ENCODE results near the gene PHACTR1. TPM values are rescaled to one million over a fixed set of nuclear protein-coding genes. Genes with fewer than 3 reads are reported as not detected.
A peak's percentile ranks its signal among the peaks of the same experiment; 100 is the strongest.

Gene PHACTR1
- total and polyA plus RNA-seq, 2 donors, result 3.1 to 6.3 TPM

DNA sequence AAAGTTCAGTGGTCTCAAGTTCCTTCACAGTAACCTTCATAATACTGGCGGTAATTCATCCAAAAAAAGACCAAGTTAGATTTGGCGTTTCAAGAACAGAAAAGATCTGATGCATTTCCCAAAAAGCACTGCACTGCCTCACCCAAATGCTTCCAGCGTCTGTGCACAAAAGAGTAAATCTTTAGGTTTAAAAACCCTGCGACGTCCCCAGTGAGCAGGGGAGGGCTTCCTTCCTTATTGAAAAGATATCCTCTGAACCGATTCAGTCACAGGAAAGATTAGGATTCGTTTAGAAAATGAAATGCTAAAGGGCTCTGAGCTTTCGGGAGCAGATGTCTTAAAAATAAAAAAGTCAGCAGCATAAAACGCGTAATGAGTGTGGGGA lies 611.1 kb downstream of the PHACTR1 start:
- H3K27me3 ChIP-seq (ENCODE audit: control insufficient read depth in 2 of 2, insufficient read depth in 1 of 2, low read length in 1 of 2), result no peaks in the 10 kb centered on the region
- H3K4me3 ChIP-seq (ENCODE audit: low read length in 2 of 2), result peak overlapping the region; percentile 84 to 99
- H3K27ac ChIP-seq (ENCODE audit: low read depth in 1 of 2, low read length in 1 of 2), result peak overlapping the region; percentile 88 to 96
- H3K9me3 ChIP-seq (ENCODE audit: control insufficient read depth in 2 of 2, insufficient read depth in 1 of 2, low read length in 1 of 2), result no peaks in the 10 kb centered on the region
- WGBS, result under 1% methylated on average over 10 of the region's 10 CpGs
- peaks cover 11 to 14% of the 10 kb centered on the region in 2 donors for H3K36me3 ChIP-seq (ENCODE audit: control insufficient read depth in 2 of 2, insufficient read depth in 2 of 2, low read length in 1 of 2)
- peaks cover 7 to 11% of the 10 kb centered on the region in 2 donors for H3K4me1 ChIP-seq (ENCODE audit: control insufficient read depth in 2 of 2, insufficient read depth in 2 of 2, low read length in 2 of 2)
- DNase-seq (ENCODE audit: low read depth in 6 of 9, low spot score in 9 of 9), result peak in 2 of 9 donors; percentile 17 to 19

DNA sequence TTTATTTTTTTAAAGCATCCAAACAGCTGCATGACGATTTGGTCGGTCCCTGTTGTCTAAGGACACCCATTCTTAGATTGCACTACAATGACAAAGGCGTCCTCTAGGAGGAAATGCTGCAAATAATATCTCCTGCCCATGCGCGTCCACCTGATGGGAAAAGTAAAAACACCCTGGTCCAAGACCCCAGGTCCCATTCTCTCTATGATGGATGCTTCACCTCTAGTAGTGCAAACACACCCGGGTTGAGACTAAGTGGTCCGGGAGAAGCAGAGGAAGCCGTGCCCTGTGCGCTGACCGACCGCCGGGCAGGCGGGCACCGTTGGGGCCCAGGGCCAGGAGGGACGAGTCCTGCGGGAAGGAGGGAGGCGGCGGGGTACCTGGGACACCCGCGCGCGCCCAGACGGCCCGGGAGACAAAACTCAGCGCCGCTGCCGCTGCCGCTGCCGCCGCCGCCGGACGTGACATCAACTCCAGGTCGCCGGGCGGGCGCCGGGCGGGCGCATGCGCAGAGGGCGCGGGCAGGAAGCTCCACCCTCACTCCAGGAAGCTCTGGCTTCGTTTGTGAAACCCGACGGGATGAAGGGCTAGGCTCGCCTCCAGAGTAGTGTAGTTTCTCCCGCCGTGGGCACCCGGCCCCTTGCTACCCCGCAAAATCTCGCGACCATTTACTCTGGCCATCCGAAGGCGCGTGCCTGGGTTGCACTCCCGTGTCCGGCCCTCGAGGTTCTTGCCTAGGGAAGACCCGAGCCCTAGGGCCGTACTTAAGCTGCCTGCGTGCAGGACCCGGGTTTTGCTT lies 611.7 kb downstream of the PHACTR1 start, which contains the start of gene TBC1D7:
Gene TBC1D7 (minus strand): TSS at position 462 of the 799 bp plus-strand sequence. CDS start 1,639 bp downstream, outside the sequence.
- WGBS, result under 1% methylated on average over 63 of the region's 63 CpGs
- Histone ChIP-seq H3K27ac (ENCODE audit: low read depth in 1 of 2, low read length in 1 of 2) (peak within 1 kb of the TSS; percentile 88 to 96), H3K27me3 (ENCODE audit: control insufficient read depth in 2 of 2, insufficient read depth in 1 of 2, low read length in 1 of 2) (no peaks in the 10 kb centered on the region), H3K4me3 (ENCODE audit: low read length in 2 of 2) (peak within 1 kb of the TSS; percentile 84 to 99), H3K4me1 (ENCODE audit: control insufficient read depth in 2 of 2, insufficient read depth in 2 of 2, low read length in 2 of 2) (peaks cover 7 to 11% of the 10 kb centered on the region in 2 donors), H3K9me3 (ENCODE audit: control insufficient read depth in 2 of 2, insufficient read depth in 1 of 2, low read length in 1 of 2) (no peaks in the 10 kb centered on the region), H3K36me3 (ENCODE audit: control insufficient read depth in 2 of 2, insufficient read depth in 2 of 2, low read length in 1 of 2) (peaks cover 10 to 14% of the 10 kb centered on the region in 2 donors)
- peak; percentile 77 to 95 (median 85) for DNase-seq (ENCODE audit: low read depth in 6 of 9, low spot score in 9 of 9)

DNA sequence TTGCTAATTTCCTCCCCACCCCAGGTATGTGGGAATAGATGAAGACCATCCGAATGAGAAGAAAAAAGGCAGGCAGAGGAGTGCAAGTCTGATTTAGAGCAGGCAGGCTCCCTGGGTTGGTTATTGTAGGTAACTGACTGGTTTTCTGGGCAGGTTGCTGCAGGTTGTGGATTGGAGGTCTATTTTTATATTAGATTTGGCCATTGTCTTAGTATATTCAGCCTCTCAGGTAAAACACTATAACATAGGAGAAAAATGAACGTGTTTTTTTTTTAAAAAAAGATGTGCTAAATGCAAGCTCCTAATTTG lies 612.3 kb downstream of the PHACTR1 start:
- H3K9me3 ChIP-seq (ENCODE audit: control insufficient read depth in 2 of 2, insufficient read depth in 1 of 2, low read length in 1 of 2), result no peaks in the 10 kb centered on the region
- H3K4me3 ChIP-seq (ENCODE audit: low read length in 2 of 2), result peak overlapping the region; percentile 84 to 99
- peak overlapping the region; percentile 75 to 96 for H3K27ac ChIP-seq (ENCODE audit: low read depth in 1 of 2, low read length in 1 of 2)
- peaks cover 5 to 11% of the 10 kb centered on the region in 2 donors for H3K36me3 ChIP-seq (ENCODE audit: control insufficient read depth in 2 of 2, insufficient read depth in 2 of 2, low read length in 1 of 2)
- H3K27me3 ChIP-seq (ENCODE audit: control insufficient read depth in 2 of 2, insufficient read depth in 1 of 2, low read length in 1 of 2), result no peaks in the 10 kb centered on the region
- DNase-seq (ENCODE audit: low read depth in 6 of 9, low spot score in 9 of 9), result no peak
- H3K4me1 ChIP-seq (ENCODE audit: control insufficient read depth in 2 of 2, insufficient read depth in 2 of 2, low read length in 2 of 2), result peaks cover 7 to 11% of the 10 kb centered on the region in 2 donors
- WGBS, result 1% methylated on average over 2 of the region's 2 CpGs

DNA sequence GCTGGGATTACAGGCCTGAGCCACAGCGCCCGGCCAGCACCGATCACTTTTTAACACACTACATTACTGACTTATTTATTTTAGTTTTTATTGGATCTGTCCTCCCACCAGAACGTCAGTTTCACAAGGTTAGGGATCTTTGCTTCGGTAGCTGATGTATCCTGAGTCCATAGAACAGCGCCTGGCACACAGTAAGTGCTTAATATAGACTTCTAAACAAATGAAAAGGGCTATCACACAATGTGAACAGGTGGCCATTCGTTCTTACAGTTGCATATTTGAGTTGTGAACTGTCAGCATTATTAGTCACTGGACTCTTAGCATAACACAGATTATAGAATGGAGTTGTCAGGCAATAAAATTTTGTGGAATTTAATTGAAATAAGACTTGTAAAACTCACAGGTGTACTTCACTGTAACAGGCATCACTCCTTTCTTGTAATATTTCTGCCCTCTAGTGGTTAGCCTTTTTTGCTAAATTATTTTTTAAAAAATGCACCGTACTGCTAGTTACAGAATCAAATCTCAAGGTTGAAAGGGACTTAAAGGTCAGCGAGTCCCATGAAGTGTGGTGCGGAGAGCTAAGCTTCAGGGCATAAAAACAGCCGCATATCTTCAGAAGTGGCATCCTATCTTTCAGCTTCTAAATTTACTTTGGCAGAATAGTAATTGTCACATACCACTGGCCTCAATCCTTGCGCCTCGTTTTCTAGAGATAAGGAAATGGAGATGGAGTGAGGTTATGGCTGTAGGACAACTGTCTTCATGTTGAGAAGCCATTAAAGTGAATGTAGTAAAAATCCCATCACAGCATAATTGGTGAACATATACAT lies 615.2 kb downstream of the PHACTR1 start:
- Histone ChIP-seq H3K27ac (ENCODE audit: low read depth in 1 of 2, low read length in 1 of 2) (no peak overlapping the region), H3K27me3 (ENCODE audit: control insufficient read depth in 2 of 2, insufficient read depth in 1 of 2, low read length in 1 of 2) (no peaks in the 10 kb centered on the region), H3K4me3 (ENCODE audit: low read length in 2 of 2) (no peak overlapping the region), H3K9me3 (ENCODE audit: control insufficient read depth in 2 of 2, insufficient read depth in 1 of 2, low read length in 1 of 2) (no peaks in the 10 kb centered on the region), H3K36me3 (ENCODE audit: control insufficient read depth in 2 of 2, insufficient read depth in 2 of 2, low read length in 1 of 2) (no peaks in the 10 kb centered on the region), H3K4me1 (ENCODE audit: control insufficient read depth in 2 of 2, insufficient read depth in 2 of 2, low read length in 2 of 2) (peaks cover 11 to 14% of the 10 kb centered on the region in 2 donors)
- WGBS, result 78% methylated on average over 13 of the region's 13 CpGs
- peak in 4 of 9 donors; percentile 16 to 66 (median 38) for DNase-seq (ENCODE audit: low read depth in 6 of 9, low spot score in 9 of 9)

DNA sequence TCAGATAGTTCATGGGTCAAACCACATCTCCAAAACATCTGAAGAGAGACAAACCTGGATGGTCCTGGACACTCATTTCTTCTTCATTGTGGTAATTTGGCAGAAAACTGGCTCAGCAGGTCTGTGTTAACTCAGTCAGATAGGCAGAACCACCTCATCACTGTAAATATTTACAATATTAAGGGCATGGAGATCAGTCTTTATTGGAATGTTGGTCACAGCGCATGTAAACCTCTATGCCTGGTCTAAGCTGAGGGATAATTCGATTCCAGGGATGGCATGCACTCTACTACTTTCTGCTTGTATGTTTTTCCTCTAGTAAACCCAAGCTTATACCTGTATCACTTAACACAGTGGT lies 615.8 kb downstream of the PHACTR1 start:
- Histone ChIP-seq H3K9me3 (ENCODE audit: control insufficient read depth in 2 of 2, insufficient read depth in 1 of 2, low read length in 1 of 2) (no peaks in the 10 kb centered on the region), H3K4me1 (ENCODE audit: control insufficient read depth in 2 of 2, insufficient read depth in 2 of 2, low read length in 2 of 2) (peaks cover 11 to 16% of the 10 kb centered on the region in 2 donors), H3K36me3 (ENCODE audit: control insufficient read depth in 2 of 2, insufficient read depth in 2 of 2, low read length in 1 of 2) (no peaks in the 10 kb centered on the region), H3K27ac (ENCODE audit: low read depth in 1 of 2, low read length in 1 of 2) (no peak overlapping the region), H3K4me3 (ENCODE audit: low read length in 2 of 2) (no peak overlapping the region), H3K27me3 (ENCODE audit: control insufficient read depth in 2 of 2, insufficient read depth in 1 of 2, low read length in 1 of 2) (no peaks in the 10 kb centered on the region)
- no peak for DNase-seq (ENCODE audit: low read depth in 6 of 9, low spot score in 9 of 9)
- 93% methylated on average over 2 of the region's 2 CpGs for WGBS

DNA sequence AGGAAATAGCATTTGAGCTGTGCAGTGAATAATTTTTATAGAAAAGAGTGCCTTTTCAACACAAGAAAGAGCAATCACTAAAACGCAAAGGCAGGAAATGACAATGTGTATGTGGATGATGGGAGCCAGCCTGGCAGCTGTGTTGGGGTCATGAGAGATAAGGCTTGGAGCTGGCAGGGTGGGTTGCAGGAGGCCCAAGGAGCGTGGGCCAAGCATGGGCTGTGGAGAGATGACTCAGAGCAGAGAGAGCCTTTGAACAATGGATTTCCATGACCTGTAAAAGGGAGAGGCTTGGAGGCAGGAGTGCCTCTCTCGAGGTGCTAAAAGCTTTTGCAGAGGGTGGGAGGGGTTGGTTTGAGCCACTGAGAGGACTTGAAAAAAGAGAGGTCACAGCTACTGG lies 618.4 kb downstream of the PHACTR1 start:
- peaks cover 0 to 9% of the 10 kb centered on the region in 2 donors for H3K4me1 ChIP-seq (ENCODE audit: control insufficient read depth in 2 of 2, insufficient read depth in 2 of 2, low read length in 2 of 2)
- no peaks in the 10 kb centered on the region for H3K36me3 ChIP-seq (ENCODE audit: control insufficient read depth in 2 of 2, insufficient read depth in 2 of 2, low read length in 1 of 2)
- DNase-seq (ENCODE audit: low read depth in 6 of 9, low spot score in 9 of 9), result no peak

DNA sequence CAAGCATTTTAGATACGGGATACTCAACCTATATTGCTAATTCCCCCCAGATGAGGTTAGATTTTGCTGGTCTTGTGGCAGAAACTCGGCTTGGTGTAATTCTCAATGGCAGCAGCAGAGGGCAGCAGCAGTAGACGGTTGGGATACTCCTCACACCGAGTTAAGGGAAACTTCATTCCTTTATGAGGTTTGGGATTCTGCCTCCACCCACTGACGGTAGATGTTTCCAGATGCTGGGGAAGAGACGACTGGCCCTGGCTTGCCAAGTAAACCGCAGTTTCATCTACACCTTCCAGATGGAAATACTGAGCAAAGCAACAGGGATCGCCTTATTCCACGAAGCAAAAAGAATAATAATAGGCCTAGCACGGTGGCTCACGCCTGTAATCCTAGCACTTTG lies 620.0 kb downstream of the PHACTR1 start:
- H3K27ac ChIP-seq (ENCODE audit: low read depth in 1 of 2, low read length in 1 of 2), result no peak overlapping the region
- H3K4me1 ChIP-seq (ENCODE audit: control insufficient read depth in 2 of 2, insufficient read depth in 2 of 2, low read length in 2 of 2), result peaks cover 0 to 11% of the 10 kb centered on the region in 2 donors
- H3K4me3 ChIP-seq (ENCODE audit: low read length in 2 of 2), result no peak overlapping the region
- H3K36me3 ChIP-seq (ENCODE audit: control insufficient read depth in 2 of 2, insufficient read depth in 2 of 2, low read length in 1 of 2), result no peaks in the 10 kb centered on the region
- WGBS, result 38% methylated on average over 11 of the region's 11 CpGs
- no peaks in the 10 kb centered on the region for H3K27me3 ChIP-seq (ENCODE audit: control insufficient read depth in 2 of 2, insufficient read depth in 1 of 2, low read length in 1 of 2)
- H3K9me3 ChIP-seq (ENCODE audit: control insufficient read depth in 2 of 2, insufficient read depth in 1 of 2, low read length in 1 of 2), result peaks cover 0 to 4% of the 10 kb centered on the region in 2 donors
- DNase-seq (ENCODE audit: low read depth in 6 of 9, low spot score in 9 of 9), result peak in 8 of 9 donors; percentile 41 to 83 (median 68)

More for the DNA sequence above, 618.4 kb downstream of the PHACTR1 start:
- WGBS, result 36% methylated on average over 3 of the region's 3 CpGs
- Histone ChIP-seq H3K27ac (ENCODE audit: low read depth in 1 of 2, low read length in 1 of 2) (no peak overlapping the region), H3K27me3 (ENCODE audit: control insufficient read depth in 2 of 2, insufficient read depth in 1 of 2, low read length in 1 of 2) (no peaks in the 10 kb centered on the region), H3K4me3 (ENCODE audit: low read length in 2 of 2) (no peak overlapping the region), H3K9me3 (ENCODE audit: control insufficient read depth in 2 of 2, insufficient read depth in 1 of 2, low read length in 1 of 2) (no peaks in the 10 kb centered on the region)

DNA sequence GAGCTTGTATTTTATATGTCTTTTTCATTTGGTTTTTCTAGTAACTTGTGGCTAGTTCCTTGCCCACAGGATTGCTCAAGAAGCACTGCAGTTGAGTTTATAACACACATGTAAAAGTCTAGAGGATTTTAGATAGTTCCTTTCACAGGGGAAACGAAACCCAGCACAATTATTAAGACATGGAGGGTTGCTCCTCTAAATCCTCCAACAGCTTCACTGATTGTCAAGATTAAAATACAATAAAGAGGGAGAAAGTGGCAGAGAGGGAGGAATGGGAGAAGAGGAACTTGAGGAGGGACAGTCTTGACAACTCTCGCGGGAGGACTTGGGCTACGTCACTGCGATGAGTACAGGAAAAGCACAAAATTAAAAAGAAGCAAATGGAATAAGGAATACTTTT lies 621.5 kb downstream of the PHACTR1 start:
- H3K27ac ChIP-seq (ENCODE audit: low read depth in 1 of 2, low read length in 1 of 2), result no peak overlapping the region
- DNase-seq (ENCODE audit: low read depth in 6 of 9, low spot score in 9 of 9), result no peak
- H3K9me3 ChIP-seq (ENCODE audit: control insufficient read depth in 2 of 2, insufficient read depth in 1 of 2, low read length in 1 of 2), result peaks cover 0 to 7% of the 10 kb centered on the region in 2 donors
- no peaks in the 10 kb centered on the region for H3K27me3 ChIP-seq (ENCODE audit: control insufficient read depth in 2 of 2, insufficient read depth in 1 of 2, low read length in 1 of 2)
- WGBS, result 79% methylated on average over 5 of the region's 5 CpGs
- no peak overlapping the region for H3K4me3 ChIP-seq (ENCODE audit: low read length in 2 of 2)
- no peaks in the 10 kb centered on the region for H3K36me3 ChIP-seq (ENCODE audit: control insufficient read depth in 2 of 2, insufficient read depth in 2 of 2, low read length in 1 of 2)
- peaks cover 0 to 11% of the 10 kb centered on the region in 2 donors for H3K4me1 ChIP-seq (ENCODE audit: control insufficient read depth in 2 of 2, insufficient read depth in 2 of 2, low read length in 2 of 2)

All from thymus (tissue), 11 donors.